Loucy (cell line): ENCODE measurements around the gene PPP1R1C.

Source experiments
- H2AFZ ChIP-seq: fragments of 200-600 bp; sonication (generic); 2 replicates; pipeline ENCODE4 v1.6.0; 2016; ENCODE audit warnings: antibody characterized with exemption, mild to moderate bottlenecking, low read length, moderate library complexity
- H3F3A ChIP-seq: fragments of 200-600 bp; 2 replicates; pipeline ENCODE4 v1.6.0; 2016; ENCODE audit warnings: antibody characterized with exemption, low read depth, mild to moderate bottlenecking
- H3K27me3 ChIP-seq: fragments of 200-600 bp; sonication (generic); 2 replicates; pipeline ENCODE4 v1.6.1; 2014; ENCODE audit warnings: low read length, mild to moderate bottlenecking; ENCODE audit not compliant: insufficient read depth, poor library complexity, severe bottlenecking
- H3K36me3 ChIP-seq: fragments of 200-600 bp; sonication (generic); 2 replicates; pipeline ENCODE4 v1.6.1; 2016; ENCODE audit warnings: low read length; ENCODE audit not compliant: insufficient read depth
- H3K4me1 ChIP-seq: fragments of 200-600 bp; sonication (generic); 2 replicates; pipeline ENCODE4 v1.5.1; 2014; ENCODE audit warnings: low read length, mild to moderate bottlenecking; ENCODE audit not compliant: insufficient read depth, poor library complexity, severe bottlenecking
- H3K4me2 ChIP-seq: fragments of 200-600 bp; sonication (generic); 2 replicates; pipeline ENCODE4 v1.6.0; 2014; ENCODE audit warnings: antibody characterized with exemption, low read length, low read depth, mild to moderate bottlenecking; ENCODE audit not compliant: poor library complexity, severe bottlenecking
- H3K4me3 ChIP-seq: fragments of 200-600 bp; sonication (generic); 2 replicates; pipeline ENCODE4 v1.5.1; 2014; ENCODE audit warnings: low read length, mild to moderate bottlenecking, mixed read lengths; ENCODE audit not compliant: poor library complexity, severe bottlenecking
- H3K79me2 ChIP-seq: fragments of 200-600 bp; sonication (generic); 2 replicates; pipeline ENCODE4 v1.6.1; 2014; ENCODE audit warnings: low read length; ENCODE audit not compliant: insufficient read depth
- H3K9ac ChIP-seq: fragments of 200-600 bp; sonication (generic); 2 replicates; pipeline ENCODE4 v1.6.0; 2014; ENCODE audit warnings: mild to moderate bottlenecking, low read depth, low read length, moderate library complexity; ENCODE audit not compliant: poor library complexity, severe bottlenecking
- H3K9me2 ChIP-seq: fragments of 200-600 bp; sonication (generic); replicated peaks from 2 replicates; pipeline ENCODE4 v1.6.1; 2016; ENCODE audit warnings: low read depth, low read length, mixed read lengths
- H3K9me3 ChIP-seq: fragments of 200-600 bp; sonication (generic); 2 replicates; pipeline ENCODE4 v1.6.1; 2014; ENCODE audit warnings: mild to moderate bottlenecking, antibody characterized with exemption, low read length, low read depth; ENCODE audit not compliant: insufficient read depth
- H4K20me1 ChIP-seq: fragments of 200-600 bp; sonication (generic); 2 replicates; pipeline ENCODE4 v1.6.0; 2014; ENCODE audit warnings: antibody characterized with exemption, low read length, mild to moderate bottlenecking; ENCODE audit not compliant: insufficient read depth, poor library complexity, severe bottlenecking
- EZH2phosphoT487 ChIP-seq: fragments of 200-600 bp; IDR thresholded peaks from 2 replicates; pipeline ENCODE4 v1.6.1; 2018; ENCODE audit warnings: antibody characterized with exemption, mild to moderate bottlenecking, moderate library complexity, borderline replicate concordance
- TF ChIP-seq, protein P1 (sequence below): fragments of 200-600 bp; sonication (generic); conservative IDR thresholded peaks from 2 replicates; pipeline ENCODE4 v1.5.1; 2014; ENCODE audit warnings: mild to moderate bottlenecking, antibody characterized with exemption, low read length

Gene PPP1R1C

DNA sequence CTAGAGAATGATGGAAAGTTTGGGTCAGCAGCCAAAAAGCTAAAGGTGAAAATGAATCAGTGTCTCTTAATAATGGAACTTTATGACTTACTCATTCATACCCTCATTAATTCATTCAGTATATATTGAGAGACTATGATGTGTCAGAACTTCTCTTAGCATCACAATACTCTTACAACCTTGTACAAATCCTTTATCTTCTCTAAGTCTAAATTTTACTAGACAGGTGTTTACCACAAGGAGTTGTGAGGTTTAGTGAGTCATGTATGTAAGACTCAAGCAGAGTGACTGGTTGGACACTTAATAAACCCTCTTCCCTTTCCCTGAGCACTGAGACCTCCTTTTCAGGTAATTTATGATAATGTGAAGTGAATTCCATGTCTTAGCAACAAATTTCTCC lies 129.6 kb downstream of the PPP1R1C start:
- Histone ChIP-seq H2AFZ (no peak overlapping the region), H3K4me2 (no peak overlapping the region), H3K9ac (no peak overlapping the region), H3F3A (no peaks in the 10 kb centered on the region), H4K20me1 (no peaks in the 10 kb centered on the region), H3K4me3 (no peak overlapping the region), H3K9me2 (no peaks in the 10 kb centered on the region), H3K36me3 (no peaks in the 10 kb centered on the region), H3K4me1 (no peaks in the 10 kb centered on the region), H3K27me3 (no peaks in the 10 kb centered on the region), H3K9me3 (no peaks in the 10 kb centered on the region), H3K79me2 (no peaks in the 10 kb centered on the region)
- no peak for TF ChIP-seq EZH2phosphoT487
- TF ChIP-seq, protein P1, sequence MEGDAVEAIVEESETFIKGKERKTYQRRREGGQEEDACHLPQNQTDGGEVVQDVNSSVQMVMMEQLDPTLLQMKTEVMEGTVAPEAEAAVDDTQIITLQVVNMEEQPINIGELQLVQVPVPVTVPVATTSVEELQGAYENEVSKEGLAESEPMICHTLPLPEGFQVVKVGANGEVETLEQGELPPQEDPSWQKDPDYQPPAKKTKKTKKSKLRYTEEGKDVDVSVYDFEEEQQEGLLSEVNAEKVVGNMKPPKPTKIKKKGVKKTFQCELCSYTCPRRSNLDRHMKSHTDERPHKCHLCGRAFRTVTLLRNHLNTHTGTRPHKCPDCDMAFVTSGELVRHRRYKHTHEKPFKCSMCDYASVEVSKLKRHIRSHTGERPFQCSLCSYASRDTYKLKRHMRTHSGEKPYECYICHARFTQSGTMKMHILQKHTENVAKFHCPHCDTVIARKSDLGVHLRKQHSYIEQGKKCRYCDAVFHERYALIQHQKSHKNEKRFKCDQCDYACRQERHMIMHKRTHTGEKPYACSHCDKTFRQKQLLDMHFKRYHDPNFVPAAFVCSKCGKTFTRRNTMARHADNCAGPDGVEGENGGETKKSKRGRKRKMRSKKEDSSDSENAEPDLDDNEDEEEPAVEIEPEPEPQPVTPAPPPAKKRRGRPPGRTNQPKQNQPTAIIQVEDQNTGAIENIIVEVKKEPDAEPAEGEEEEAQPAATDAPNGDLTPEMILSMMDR: no peak

DNA sequence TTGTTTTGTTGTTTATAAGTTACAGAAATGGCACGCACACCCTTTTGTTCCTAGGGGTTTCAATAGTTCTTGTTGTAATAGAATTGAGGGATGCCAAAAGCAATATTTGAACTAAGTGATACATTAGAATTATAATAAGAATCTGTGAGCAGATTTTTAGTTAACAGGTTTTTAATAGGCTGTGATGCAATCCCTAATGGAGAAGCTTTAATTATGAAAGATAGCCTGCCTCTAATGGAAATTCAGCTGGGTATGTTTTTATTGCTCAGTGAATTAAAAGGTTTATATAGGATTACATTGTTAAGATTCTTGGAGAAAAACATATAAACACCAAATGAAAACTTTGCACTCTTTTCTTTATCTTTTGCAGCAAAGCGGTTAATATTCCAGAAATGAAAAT lies 131.1 kb downstream of the PPP1R1C start:
- H3K4me3 ChIP-seq: no peak overlapping the region
- no peak overlapping the region for H3K4me2 ChIP-seq
- no peaks in the 10 kb centered on the region for H3F3A ChIP-seq
- no peaks in the 10 kb centered on the region for H3K9me2 ChIP-seq
- no peak overlapping the region for H2AFZ ChIP-seq
- H3K36me3 ChIP-seq: no peaks in the 10 kb centered on the region
- no peaks in the 10 kb centered on the region for H3K79me2 ChIP-seq
- TF ChIP-seq, protein P1: no peak
- no peak for TF ChIP-seq EZH2phosphoT487
- H3K9me3 ChIP-seq: no peaks in the 10 kb centered on the region
- no peak overlapping the region for H3K9ac ChIP-seq
- H3K4me1 ChIP-seq: no peaks in the 10 kb centered on the region
- no peaks in the 10 kb centered on the region for H3K27me3 ChIP-seq
- H4K20me1 ChIP-seq: no peaks in the 10 kb centered on the region

DNA sequence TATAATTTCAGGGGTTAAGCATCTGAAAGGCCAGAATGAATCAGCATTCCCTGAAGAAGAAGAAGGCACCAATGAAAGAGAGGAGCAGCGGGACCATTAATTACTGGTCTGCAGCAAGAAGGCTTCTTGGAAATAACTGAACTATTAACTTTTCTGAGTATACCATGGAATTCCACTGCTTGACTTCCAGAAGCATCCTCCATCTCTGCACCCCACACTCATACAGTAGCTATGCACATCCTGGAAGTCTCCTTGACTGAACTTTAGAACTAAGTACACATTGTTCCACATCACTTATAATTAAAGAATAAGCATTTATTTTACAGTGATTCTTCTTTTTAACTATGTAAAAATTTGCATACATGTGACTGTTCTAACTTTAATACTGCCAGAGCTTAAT lies 131.5 kb downstream of the PPP1R1C start:
- H4K20me1 ChIP-seq: no peaks in the 10 kb centered on the region
- H3K4me3 ChIP-seq: no peak overlapping the region
- H3K36me3 ChIP-seq: no peaks in the 10 kb centered on the region
- H3K9me2 ChIP-seq: no peaks in the 10 kb centered on the region
- no peaks in the 10 kb centered on the region for H3K27me3 ChIP-seq
- no peaks in the 10 kb centered on the region for H3K79me2 ChIP-seq
- no peaks in the 10 kb centered on the region for H3K9me3 ChIP-seq
- no peak overlapping the region for H3K4me2 ChIP-seq
- no peak overlapping the region for H3K9ac ChIP-seq
- H3K4me1 ChIP-seq: no peaks in the 10 kb centered on the region
- H3F3A ChIP-seq: no peaks in the 10 kb centered on the region
- TF ChIP-seq, protein P1: no peak
- TF ChIP-seq EZH2phosphoT487: no peak
- H2AFZ ChIP-seq: no peak overlapping the region
